IgD-negative memory B cell (primary cell): ENCODE measurements around the gene RAB40C. TPM values are rescaled to one million over a fixed set of nuclear protein-coding genes. Genes with fewer than 3 reads are reported as not detected.
A peak's percentile ranks its signal among the peaks of the same experiment; 100 is the strongest.
"Not testable (repeated sequence)": the region's sequence is repeated elsewhere in the genome, so short reads cannot be mapped to it uniquely, and the experiment has no call there.

Experiments used
- H3K27ac Mint-ChIP-seq, 3 donors: one replicate each; pipeline ENCODE4 v1.8.0; 2020 to 2022; ENCODE audit warnings: mild to moderate bottlenecking in 3 of 3, mixed read lengths in 3 of 3, moderate library complexity in 1 of 3
- H3K27me3 Mint-ChIP-seq: one replicate; pipeline ENCODE4 v1.8.0; 2021; ENCODE audit warnings: mixed read lengths
- H3K36me3 Mint-ChIP-seq: one replicate; pipeline ENCODE4 v1.8.0; 2020; ENCODE audit warnings: mild to moderate bottlenecking, mixed read lengths
- H3K4me1 Mint-ChIP-seq, 3 donors: one replicate each; pipeline ENCODE4 v1.8.0; 2020 to 2022; ENCODE audit warnings: mixed read lengths in 3 of 3, mild to moderate bottlenecking in 1 of 3
- H3K4me3 Mint-ChIP-seq, 4 donors: one replicate each; pipeline ENCODE4 v1.8.0; 2020 to 2022; ENCODE audit warnings: mild to moderate bottlenecking in 4 of 4, mixed read lengths in 4 of 4, moderate library complexity in 3 of 4
- H3K9me3 Mint-ChIP-seq, 3 donors: one replicate each; pipeline ENCODE4 v1.8.0; 2020 to 2021; ENCODE audit warnings: mixed read lengths in 3 of 3, mild to moderate bottlenecking in 1 of 3
- polyA plus RNA-seq: library from polyadenylated mRNA; unstranded; fragments of 300-500 nt; fragmentation: Illumina TruSeq; gene quantifications from one replicate; pipeline ENCODE4 v1.2.3, GENCODE V29; 2021

Gene RAB40C
- polyA plus RNA-seq, 1 donor from 2014 or later = 14.7 TPM

- Mint-ChIP-seq H3K27me3 (no peaks in the 10 kb centered on the region), H3K9me3 (no peaks in the 10 kb centered on the region)
Measured at GRCh38 chr16:588639-588888, 1.3 kb upstream of the RAB40C start.

GRCh38 chr16:588889-589657, 793 bp upstream of the RAB40C start:
- Mint-ChIP-seq H3K36me3 (no peaks in the 10 kb centered on the region), H3K4me1 (peaks cover 5 to 25% (median 16%) of the 10 kb centered on the region in 3 donors), H3K27me3 (no peaks in the 10 kb centered on the region), H3K9me3 (no peaks in the 10 kb centered on the region), H3K4me3 (peak overlapping the region; percentile 88 to 99 (median 97)), H3K27ac (peak overlapping the region; percentile 90 to 99 (median 97))

More at GRCh38 chr16:588639-588888, 1.3 kb upstream of the RAB40C start:
- Mint-ChIP-seq H3K4me3 (peak overlapping the region; percentile 88 to 98 (median 95)), H3K27ac (peak overlapping the region; percentile 90 to 98 (median 97)), H3K4me1 (peaks cover 4 to 23% (median 14%) of the 10 kb centered on the region in 3 donors), H3K36me3 (no peaks in the 10 kb centered on the region)

- Mint-ChIP-seq H3K27me3 (no peaks in the 10 kb centered on the region), H3K4me1 (peaks cover 5 to 27% (median 17%) of the 10 kb centered on the region in 3 donors), H3K27ac (peak overlapping the region; percentile 56 to 97 (median 81)), H3K9me3 (no peaks in the 10 kb centered on the region), H3K4me3 (peak overlapping the region; percentile 78 to 94 (median 87)), H3K36me3 (no peaks in the 10 kb centered on the region)
Measured at GRCh38 chr16:590188-590814, 435 bp downstream of the RAB40C start.

GRCh38 chr16:590815-591200, 942 bp downstream of the RAB40C start:
- Mint-ChIP-seq H3K27ac (peak overlapping the region; percentile 56 to 81 (median 72)), H3K4me1 (peaks cover 5 to 27% (median 17%) of the 10 kb centered on the region in 3 donors), H3K27me3 (no peaks in the 10 kb centered on the region), H3K4me3 (peak overlapping the region; percentile 78 to 94 (median 87)), H3K9me3 (no peaks in the 10 kb centered on the region), H3K36me3 (no peaks in the 10 kb centered on the region)

- Mint-ChIP-seq H3K4me3 (peak overlapping the region; percentile 78 to 94 (median 87)), H3K27me3 (no peaks in the 10 kb centered on the region), H3K9me3 (no peaks in the 10 kb centered on the region), H3K36me3 (no peaks in the 10 kb centered on the region), H3K4me1 (peaks cover 5 to 29% (median 21%) of the 10 kb centered on the region in 3 donors), H3K27ac (peak overlapping the region in 1 of 3 donors; percentile 56)
Measured at GRCh38 chr16:591231-591630, 1.4 kb downstream of the RAB40C start.

- Mint-ChIP-seq H3K4me1 (peaks cover 5 to 29% (median 23%) of the 10 kb centered on the region in 3 donors), H3K27ac (peak overlapping the region in 1 of 3 donors; percentile 59), H3K4me3 (peak overlapping the region; percentile 38 to 90 (median 75)), H3K36me3 (no peaks in the 10 kb centered on the region), H3K9me3 (no peaks in the 10 kb centered on the region), H3K27me3 (no peaks in the 10 kb centered on the region)
Measured at GRCh38 chr16:591892-592517, 2.1 kb downstream of the RAB40C start.

- no peaks in the 10 kb centered on the region for H3K9me3 Mint-ChIP-seq
- no peaks in the 10 kb centered on the region for H3K27me3 Mint-ChIP-seq
- no peaks in the 10 kb centered on the region for H3K36me3 Mint-ChIP-seq
- H3K4me1 Mint-ChIP-seq = peaks cover 5 to 27% (median 23%) of the 10 kb centered on the region in 3 donors
- H3K27ac Mint-ChIP-seq = peak overlapping the region; percentile 39 to 75 (median 59)
- H3K4me3 Mint-ChIP-seq = peak overlapping the region in 1 of 4 donors; percentile 78
Measured at GRCh38 chr16:592518-593306, 2.8 kb downstream of the RAB40C start.

GRCh38 chr16:593406-593805, 3.5 kb downstream of the RAB40C start:
- Mint-ChIP-seq H3K27ac (peak overlapping the region in 2 of 3 donors; percentile 59 to 75), H3K4me1 (peaks cover 5 to 27% (median 21%) of the 10 kb centered on the region in 3 donors), H3K36me3 (no peaks in the 10 kb centered on the region), H3K9me3 (no peaks in the 10 kb centered on the region), H3K27me3 (no peaks in the 10 kb centered on the region), H3K4me3 (peak overlapping the region in 2 of 4 donors; percentile 53 to 78)

- H3K27me3 Mint-ChIP-seq = no peaks in the 10 kb centered on the region
- H3K27ac Mint-ChIP-seq = peak overlapping the region in 2 of 3 donors; percentile 59 to 75
- H3K4me1 Mint-ChIP-seq = peaks cover 5 to 27% (median 19%) of the 10 kb centered on the region in 3 donors
- peak overlapping the region in 2 of 4 donors; percentile 53 to 78 for H3K4me3 Mint-ChIP-seq
- no peaks in the 10 kb centered on the region for H3K36me3 Mint-ChIP-seq
- H3K9me3 Mint-ChIP-seq = no peaks in the 10 kb centered on the region
Measured at GRCh38 chr16:593807-594206, 3.9 kb downstream of the RAB40C start.

GRCh38 chr16:595094-595528, 5.2 kb downstream of the RAB40C start:
- no peaks in the 10 kb centered on the region for H3K9me3 Mint-ChIP-seq
- no peaks in the 10 kb centered on the region for H3K36me3 Mint-ChIP-seq
- no peak overlapping the region for H3K27ac Mint-ChIP-seq
- peaks cover 5 to 27% (median 19%) of the 10 kb centered on the region in 3 donors for H3K4me1 Mint-ChIP-seq
- H3K4me3 Mint-ChIP-seq = no peak overlapping the region
- no peaks in the 10 kb centered on the region for H3K27me3 Mint-ChIP-seq

GRCh38 chr16:595942-596735, 6.3 kb downstream of the RAB40C start:
- no peak overlapping the region for H3K4me3 Mint-ChIP-seq
- H3K27me3 Mint-ChIP-seq = no peaks in the 10 kb centered on the region
- no peaks in the 10 kb centered on the region for H3K9me3 Mint-ChIP-seq
- no peaks in the 10 kb centered on the region for H3K36me3 Mint-ChIP-seq
- peak overlapping the region in 1 of 3 donors; percentile 82 for H3K27ac Mint-ChIP-seq
- H3K4me1 Mint-ChIP-seq = peaks cover 5 to 23% (median 14%) of the 10 kb centered on the region in 3 donors

- no peaks in the 10 kb centered on the region for H3K36me3 Mint-ChIP-seq
- peak overlapping the region in 1 of 3 donors; percentile 82 for H3K27ac Mint-ChIP-seq
- H3K9me3 Mint-ChIP-seq = no peaks in the 10 kb centered on the region
- H3K27me3 Mint-ChIP-seq = no peaks in the 10 kb centered on the region
- peaks cover 5 to 21% (median 12%) of the 10 kb centered on the region in 3 donors for H3K4me1 Mint-ChIP-seq
- H3K4me3 Mint-ChIP-seq = no peak overlapping the region
Measured at GRCh38 chr16:596736-597060, 6.8 kb downstream of the RAB40C start.

GRCh38 chr16:597655-598054, 7.8 kb downstream of the RAB40C start:
- not testable (repeated sequence) for H3K27me3 Mint-ChIP-seq, H3K4me3 Mint-ChIP-seq

More at GRCh38 chr16:597655-598054, 7.8 kb downstream of the RAB40C start:
- H3K9me3 Mint-ChIP-seq, H3K27ac Mint-ChIP-seq, H3K36me3 Mint-ChIP-seq: not testable (repeated sequence)
- H3K4me1 Mint-ChIP-seq = peaks cover 5 to 16% (median 12%) of the 10 kb centered on the region in 3 donors
